HG03432 (cell line): ENCODE measurements around the gene CD68.
A peak's percentile ranks its signal among the peaks of the same experiment; 100 is the strongest.
"Not testable (repeated sequence)": the region's sequence is repeated elsewhere in the genome, so short reads cannot be mapped to it uniquely, and the experiment has no call there.

Experiments used
- ATAC-seq: cut with Tn5 transposase; IDR thresholded peaks from one replicate; pipeline ENCODE4 v1.9.1; 2021; ENCODE audit warnings: mild to moderate bottlenecking, moderate library complexity; ENCODE audit not compliant: unreplicated experiment

CD68 gene

DNA sequence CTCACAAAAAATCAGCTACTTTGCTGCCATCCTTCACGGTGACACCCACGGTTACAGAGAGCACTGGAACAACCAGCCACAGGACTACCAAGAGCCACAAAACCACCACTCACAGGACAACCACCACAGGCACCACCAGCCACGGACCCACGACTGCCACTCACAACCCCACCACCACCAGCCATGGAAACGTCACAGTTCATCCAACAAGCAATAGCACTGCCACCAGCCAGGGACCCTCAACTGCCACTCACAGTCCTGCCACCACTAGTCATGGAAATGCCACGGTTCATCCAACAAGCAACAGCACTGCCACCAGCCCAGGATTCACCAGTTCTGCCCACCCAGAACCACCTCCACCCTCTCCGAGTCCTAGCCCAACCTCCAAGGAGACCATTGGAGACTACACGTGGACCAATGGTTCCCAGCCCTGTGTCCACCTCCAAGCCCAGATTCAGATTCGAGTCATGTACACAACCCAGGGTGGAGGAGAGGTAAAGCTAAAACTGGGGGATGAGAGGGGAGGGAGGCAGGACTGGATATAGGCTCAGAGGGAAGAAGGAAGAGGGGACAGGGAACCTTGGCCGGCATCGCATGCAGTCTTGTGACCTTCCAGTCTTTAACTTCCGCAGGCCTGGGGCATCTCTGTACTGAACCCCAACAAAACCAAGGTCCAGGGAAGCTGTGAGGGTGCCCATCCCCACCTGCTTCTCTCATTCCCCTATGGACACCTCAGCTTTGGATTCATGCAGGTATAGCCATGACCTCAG is 581 bp downstream of the CD68 start:
- peak; percentile 1 for ATAC-seq

DNA sequence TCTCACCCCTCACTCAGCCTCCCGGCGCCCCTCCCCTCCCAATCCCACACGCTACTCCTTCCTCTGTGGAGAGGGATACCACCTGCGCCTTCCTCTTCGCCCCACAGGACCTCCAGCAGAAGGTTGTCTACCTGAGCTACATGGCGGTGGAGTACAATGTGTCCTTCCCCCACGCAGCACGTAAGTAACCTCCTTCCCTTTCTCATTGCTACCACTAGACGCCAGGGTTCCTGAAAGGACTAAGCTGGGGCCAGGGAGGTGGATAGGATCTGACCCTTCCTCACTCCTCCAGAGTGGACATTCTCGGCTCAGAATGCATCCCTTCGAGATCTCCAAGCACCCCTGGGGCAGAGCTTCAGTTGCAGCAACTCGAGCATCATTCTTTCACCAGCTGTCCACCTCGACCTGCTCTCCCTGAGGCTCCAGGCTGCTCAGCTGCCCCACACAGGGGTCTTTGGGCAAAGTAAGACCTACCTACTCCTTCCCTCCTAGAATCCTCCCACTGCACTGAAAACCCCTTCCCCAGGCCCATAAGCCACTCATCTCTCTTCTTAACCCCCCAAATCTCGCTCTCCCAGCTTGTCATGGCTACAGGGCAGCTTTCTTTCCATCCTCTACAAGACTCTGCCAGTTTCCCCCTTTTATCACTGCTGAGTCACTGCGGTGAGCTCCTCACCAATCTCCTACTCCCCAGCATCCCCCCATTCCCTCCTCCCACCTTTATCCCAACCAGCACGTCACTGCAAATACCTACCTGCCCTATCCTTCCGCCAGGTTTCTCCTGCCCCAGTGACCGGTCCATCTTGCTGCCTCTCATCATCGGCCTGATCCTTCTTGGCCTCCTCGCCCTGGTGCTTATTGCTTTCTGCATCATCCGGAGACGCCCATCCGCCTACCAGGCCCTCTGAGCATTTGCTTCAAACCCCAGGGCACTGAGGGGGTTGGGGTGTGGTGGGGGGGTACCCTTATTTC is 1.5 kb downstream of the CD68 start:
- ATAC-seq: no peak

DNA sequence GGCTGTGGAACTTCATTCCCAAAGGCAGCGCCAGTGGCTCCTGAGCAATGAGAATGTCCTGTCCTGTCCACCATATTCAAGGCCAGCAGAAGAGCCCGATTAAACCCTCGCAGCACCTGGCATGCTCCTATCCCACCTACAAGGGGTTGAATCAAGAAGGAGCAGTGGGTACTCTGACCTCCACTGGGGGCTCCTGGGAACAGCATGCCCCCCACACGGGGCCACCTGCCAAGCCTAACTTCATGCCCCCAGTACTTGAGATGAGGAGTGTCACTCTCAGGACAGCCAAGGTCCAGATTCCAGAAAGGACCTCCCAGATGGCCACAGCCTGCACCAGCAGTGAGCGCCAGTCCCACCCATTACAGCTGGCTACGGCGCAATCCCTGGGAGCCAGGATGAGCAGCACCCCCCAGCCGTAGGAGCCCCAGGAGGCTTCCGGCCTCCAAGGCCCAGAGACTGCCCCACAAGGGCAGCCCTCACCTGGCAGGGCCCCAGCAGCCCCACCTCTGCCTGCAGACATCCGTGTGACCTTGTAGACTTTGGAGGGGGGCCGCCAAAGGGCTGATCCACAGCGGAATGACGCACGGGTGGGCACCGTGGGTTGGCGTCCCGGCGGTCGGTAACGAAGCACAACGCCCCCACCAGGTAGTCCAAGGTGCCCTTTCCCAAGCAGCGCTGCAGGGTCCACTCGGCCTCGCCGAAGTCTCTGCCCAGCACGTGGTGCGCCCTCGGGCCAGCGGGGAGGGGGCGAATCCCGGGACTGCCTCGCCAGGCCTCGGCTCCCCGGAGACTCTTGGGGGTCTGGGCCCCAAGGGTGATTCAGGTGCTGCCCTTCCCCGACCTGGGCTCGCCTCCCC is 3.2 kb downstream of the CD68 start:
- ATAC-seq: no peak

DNA sequence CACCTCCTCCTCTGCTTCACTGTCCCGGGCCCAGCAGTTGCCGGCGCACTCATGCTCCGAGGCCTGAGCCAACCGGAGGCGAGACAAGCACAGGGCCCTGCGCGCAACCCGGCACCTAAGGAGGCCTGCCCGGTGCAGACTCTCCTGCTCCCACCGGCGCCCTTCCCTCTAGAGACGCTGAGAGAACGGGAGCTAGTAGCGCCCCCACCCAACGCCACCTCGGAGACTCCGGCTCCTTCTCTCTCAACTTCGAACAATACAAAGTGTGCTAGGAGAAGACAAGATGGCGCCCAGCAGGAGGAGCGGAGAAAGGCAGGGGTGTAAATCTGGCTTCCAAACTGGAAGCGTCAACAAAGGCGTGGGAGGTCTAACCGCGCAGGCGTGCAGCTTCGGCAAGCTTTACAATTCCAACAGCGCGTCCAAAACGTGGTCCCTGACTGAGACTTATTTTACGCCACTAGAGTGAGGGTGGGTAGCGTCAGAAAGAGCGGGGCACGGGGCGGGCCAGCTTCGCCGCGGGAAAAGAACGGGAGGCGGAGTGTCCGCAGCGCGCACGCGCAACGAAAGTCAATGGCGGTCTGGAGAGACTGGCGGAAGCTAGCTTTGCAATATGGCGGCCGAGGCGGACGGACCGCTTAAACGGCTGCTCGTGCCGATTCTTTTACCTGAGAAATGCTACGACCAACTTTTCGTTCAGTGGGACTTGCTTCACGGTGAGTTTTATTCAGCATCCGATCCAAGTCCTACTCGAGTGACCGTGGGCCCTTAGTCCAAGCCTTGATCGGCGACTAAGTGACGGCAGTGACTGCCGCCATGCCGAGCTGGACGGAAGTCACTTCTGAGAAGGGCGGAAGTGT is 4.0 kb downstream of the CD68 start, which contains the start of gene MPDU1:
Gene MPDU1 (plus strand): TSS at position 600 of the 857 bp plus-strand sequence. CDS start 11 bp downstream, at position 611.
- peak; percentile 69 for ATAC-seq

DNA sequence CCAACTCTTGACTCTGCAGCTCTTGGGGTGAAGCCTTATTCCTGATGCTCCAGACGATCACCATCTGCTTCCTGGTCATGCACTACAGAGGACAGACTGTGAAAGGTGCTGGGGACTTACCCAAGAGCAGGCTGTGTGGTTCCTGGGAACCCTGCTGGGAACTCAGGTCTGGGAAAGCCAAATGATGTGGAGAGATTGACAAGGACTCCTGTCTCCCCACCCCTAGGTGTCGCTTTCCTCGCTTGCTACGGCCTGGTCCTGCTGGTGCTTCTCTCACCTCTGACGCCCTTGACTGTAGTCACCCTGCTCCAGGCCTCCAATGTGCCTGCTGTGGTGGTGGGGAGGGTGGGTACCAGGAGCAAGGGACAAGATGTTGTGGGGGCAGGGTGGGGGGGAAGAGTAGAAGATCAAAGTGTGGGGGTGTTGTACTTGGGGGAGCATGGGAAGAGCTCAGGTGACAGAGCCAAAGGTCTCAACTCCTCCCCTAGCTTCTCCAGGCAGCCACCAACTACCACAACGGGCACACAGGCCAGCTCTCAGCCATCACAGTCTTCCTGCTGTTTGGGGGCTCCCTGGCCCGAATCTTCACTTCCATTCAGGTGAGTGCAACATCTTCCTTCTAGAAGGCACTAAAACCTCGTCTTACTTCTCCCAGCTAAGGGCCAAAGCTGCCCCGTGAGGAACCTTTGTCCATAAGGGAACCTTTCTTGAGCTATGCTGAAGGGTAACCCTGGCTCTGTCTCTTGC is 7.4 kb downstream of the CD68 start:
- no peak for ATAC-seq

DNA sequence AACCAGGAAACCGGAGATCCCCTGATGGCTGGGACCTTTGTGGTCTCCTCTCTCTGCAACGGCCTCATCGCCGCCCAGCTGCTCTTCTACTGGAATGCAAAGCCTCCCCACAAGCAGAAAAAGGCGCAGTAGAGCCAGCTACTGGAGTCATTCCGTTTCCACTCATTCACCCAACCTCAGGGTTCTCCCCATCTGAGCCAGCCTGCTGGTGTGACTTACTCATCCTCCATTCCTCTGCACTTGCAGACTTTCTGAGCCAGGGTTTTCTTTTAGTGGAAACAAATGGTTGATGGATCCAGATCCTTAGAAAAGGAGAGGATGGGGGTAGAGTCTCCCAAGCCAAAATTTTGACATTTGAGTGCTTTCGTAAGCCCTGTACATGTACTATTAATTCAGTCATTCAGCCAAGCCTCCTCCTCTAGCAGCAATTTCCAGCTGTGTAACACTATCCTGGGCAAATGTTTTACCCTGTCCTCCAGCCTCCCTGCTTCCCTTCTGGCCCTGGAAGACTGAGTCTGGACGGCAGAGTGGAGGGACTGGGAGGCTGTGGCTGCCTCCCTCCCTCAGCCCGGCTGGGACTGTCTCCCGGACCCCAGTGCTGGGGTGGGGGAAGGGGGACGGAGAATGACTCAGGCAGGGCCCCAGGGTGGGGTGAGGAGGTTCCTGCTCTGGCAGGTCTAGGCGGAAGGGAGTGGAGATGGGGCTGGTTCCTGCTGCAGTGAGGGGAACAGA is 8.1 kb downstream of the CD68 start:
- ATAC-seq: no peak

DNA sequence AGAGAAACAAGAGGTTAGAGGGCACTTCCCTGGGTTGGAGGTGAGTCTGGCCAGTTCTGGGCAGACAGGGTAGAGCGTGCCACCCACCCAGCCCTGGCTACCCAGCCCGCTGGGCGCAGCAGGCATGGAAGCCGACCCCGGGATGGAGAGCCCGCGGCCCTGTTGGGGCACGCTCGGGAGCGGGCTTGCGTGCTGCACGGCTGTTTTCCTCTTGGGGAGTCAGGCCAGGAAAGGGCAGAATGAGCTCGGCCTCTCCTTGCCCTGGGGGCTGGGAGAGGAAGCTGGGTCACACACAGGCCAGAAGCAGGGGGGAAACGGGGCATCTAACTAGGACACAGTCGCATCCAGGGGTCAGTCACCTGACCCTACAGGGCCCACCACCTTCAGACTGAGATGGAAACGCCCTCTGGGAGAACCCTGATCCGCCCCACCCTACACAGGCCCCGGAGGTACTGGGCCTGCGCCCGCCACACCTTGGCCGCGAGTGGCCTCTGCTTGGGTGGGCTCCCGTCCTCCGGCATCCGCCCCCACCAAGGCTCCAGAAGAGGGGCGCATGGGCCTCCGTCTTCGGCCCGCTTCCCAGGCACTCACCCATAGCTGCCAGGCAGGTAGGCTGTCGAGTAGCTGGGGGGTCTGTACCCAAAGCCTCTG is 9.2 kb downstream of the CD68 start:
- ATAC-seq: no peak

DNA sequence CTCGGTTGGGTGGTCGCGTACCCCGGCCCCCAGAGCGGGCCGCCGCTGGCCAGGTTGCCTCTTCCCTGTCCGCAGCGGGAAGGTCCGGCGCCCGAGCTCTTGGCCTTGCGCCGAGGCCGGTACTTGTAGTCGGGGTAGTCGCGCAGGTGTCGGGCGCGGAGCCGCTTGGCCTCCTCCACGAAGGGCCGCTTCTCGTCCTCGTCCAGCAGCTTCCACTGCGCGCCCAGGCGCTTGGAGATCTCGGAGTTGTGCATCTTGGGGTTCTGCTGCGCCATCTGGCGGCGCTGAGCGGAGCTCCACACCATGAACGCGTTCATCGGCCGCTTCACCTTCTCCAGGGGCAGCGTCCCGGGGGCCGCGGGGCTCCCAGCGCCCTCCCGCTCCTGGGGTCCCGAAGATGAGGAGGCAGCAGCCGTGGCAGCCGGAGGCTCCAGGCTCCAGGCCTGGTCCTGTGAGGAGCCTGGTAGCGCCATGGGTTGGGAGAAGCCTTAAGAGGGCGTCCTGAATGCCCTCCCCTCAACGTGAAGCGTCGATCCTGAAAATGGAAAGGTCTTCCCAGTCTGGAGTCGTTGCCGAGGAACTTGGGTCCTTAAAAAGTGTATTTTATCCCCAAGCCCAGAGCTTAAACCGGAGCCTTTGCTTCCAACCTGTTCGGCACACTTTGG is 9.9 kb downstream of the CD68 start:
- ATAC-seq: no peak

DNA sequence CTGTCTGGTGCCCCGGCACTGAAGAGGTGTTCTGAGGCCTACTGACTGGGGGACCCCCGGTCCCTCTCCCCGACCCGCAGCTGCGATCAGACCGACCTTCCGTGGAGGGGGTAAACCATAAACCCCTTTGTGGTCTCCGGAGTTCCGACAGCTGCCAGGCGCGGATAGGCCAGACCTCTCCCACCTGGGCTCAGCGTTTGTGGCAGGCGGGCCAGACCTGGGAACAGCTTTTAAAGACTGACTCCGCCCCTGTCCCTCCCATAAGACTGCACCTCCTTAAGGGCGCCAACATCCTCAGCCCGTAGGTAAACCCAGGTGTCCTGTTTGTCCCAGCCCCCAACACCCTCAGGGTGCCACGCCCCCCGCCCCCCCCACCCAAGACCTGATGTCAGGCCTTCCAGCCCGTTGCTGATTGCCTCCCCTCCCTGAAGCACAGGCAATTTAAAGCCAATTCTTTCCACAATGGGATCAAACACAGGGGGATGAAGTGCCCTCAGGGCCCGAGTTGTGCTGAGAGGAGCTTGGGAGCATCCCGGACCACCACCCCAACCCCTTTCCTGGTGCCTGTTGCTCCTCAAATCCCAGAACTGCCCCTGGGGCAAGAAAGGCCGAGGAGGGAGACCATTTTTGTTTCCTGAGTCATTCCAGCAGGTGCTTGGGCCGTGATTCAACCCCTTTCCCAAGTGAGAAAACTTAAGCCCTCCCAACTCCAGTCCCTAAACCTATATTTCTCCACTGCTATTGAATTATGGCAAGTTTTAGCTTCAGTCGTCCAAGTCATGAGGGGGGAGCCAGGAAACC is 10.7 kb downstream of the CD68 start, which contains the start of gene SOX15:
Gene SOX15 (minus strand): TSS at position 204 of the 801 bp plus-strand sequence. CDS start 418 bp downstream, outside the sequence.
- no peak for ATAC-seq

DNA sequence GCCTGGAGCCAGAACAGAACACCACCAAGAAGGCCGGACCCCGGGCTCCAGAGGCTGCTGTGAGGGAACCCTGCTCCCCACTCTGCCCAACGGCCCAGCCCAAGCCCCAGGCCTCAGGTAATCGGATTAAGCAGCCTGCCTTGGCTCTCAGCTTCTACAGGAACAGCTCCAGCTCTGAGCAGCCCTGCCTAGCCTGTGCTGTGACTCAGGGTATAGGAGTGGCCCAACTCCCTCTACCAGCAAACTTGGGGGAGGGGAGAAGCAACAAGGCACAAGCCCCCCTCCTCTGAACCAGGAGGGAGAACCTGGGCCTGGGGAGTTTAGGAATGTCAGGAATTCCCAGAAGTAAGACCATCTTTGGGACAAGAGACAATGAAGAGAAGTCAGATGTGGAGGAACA is 11.3 kb downstream of the CD68 start:
- ATAC-seq: no peak

DNA sequence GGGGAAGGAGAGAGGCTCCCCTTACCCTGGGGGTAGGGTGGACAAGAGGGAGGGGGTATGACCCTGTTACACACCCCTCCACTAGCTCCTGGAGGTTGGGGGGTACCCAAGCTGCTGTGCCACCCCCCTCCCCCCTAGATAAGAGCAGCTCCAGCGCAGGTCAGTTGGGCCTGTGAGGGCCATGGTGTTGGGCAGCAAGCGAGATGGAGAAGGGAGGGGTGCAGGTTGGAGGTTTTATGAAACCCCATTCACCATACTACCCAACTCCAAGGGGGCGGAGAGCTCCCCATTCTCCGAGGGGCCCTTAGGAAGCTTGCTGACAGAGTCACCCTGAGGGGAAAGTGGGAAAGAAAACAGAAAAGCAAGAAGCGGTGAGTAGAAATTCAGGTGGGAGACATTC is 12.2 kb downstream of the CD68 start:
- ATAC-seq: no peak

DNA sequence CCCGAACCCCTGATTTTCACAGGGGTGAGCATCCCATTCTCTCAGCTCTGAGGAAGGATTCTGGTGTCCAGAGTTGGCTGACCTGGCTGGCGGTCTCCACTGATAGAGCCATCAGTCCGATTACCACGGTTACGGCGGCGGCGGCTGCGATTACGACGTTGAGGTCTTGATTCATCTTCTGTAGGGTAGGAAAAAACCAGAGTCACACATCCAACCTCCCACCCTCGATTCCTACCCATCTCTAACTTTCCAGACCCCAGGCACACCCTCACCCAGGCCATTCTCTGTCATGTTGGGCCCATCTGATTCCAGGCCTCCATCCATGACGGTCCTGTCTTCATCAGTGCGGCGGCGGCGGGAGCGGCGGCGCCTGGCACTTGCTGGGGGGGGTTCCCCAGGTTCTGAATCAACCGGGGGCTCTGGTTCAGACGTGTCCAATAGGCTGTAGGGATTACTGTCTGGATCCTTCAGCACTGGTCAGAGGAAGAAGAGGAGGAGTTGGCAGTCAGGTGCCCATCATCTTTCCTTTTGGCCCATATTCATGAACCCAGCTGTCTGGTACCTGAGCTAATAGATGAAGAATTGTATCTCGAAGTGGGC is 13.1 kb downstream of the CD68 start:
- no peak for ATAC-seq

DNA sequence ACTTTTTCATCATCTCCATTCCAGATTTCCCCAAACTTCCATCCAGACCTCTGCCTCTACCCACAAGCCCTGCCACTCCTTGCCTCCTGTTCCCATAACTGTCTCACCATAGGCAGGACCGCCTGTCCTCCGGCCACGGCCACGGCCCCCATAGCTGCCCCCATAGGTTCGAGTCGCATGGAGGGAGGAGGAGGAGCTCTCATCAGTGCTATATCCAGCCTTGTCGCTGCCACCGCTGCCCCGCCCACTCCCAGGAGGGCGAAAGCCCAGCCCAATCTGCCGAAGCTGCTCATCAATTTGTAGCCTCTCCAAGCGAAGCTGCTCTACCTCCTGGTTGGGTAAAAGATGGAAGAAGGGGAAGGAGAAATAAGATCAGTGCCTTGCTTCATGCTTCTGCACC is 13.9 kb downstream of the CD68 start:
- no peak for ATAC-seq

DNA sequence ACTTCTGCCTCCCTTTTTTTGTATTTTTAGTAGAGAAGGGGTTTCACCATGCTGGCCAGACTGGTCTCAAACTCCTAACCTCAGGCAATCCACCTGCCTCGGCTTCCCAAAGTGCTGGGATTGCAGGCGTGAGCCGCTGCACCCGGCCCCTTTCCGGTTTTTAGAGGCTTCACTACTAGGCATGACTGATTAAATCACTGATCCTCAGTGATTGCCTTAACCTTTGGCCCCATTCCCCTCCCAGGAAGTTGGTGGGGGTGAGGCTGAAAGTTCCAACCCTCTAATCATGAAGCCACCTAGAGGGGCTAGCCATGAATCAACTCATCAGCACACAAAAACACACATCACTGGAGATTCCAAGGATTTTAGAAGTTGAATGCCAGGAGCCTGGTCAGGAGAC is 18.1 kb downstream of the CD68 start:
- ATAC-seq: not testable (repeated sequence)

DNA sequence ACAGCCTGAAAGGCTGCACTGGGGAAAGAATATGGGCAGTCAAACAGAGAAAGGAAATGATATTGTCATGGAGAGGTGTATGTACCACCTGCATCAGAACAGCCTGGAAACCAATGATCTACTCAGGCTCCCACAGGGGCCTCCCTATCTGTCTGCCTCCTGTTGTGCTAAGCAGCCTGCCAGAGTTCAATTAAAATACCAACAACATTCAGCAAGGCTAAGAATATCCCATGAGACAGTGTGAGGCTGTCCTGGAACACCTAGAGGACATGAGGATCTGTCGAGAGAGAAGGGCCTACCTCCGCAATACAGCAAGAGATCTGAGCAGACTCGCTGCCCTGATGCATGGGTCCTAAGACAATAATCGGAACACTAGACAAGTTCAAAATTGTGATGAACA is 26.8 kb downstream of the CD68 start:
- ATAC-seq: no peak

DNA sequence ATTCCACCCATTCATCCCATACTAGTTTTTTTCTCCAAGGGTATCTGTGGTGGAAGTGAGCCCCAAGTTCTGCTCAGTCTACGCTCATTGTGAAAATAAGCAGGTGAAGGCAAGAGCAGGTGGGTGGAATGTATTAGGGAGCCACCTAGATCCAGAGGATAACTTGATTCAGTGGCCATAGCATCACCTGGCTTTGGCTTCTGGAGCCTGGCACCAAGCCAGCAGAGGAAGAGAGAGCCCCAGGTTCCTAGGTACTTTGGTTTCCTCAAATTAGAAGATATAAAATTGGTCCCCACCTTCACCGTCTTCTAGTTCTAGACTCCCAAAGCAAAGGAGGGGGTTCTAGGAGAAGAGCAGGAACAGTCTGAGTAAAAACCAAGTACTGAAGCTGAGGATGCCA is 31.2 kb downstream of the CD68 start:
- no peak for ATAC-seq
